HG03469 (cell line): ENCODE data around the gene HAPSTR1.
A peak's percentile ranks its signal among the peaks of the same experiment; 100 is the strongest.
"Not testable (repeated sequence)": the region's sequence is repeated elsewhere in the genome, so short reads cannot be mapped to it uniquely, and the experiment has no call there.

Source experiments
- ATAC-seq: cut with Tn5 transposase; IDR thresholded peaks from one replicate; pipeline ENCODE4 v1.9.1; 2021; ENCODE audit warnings: mild to moderate bottlenecking, moderate library complexity, moderate number of reproducible peaks; ENCODE audit not compliant: unreplicated experiment

HAPSTR1 gene

GRCh38 chr16:9090960-9091866 lies at the start of gene HAPSTR1:
HAPSTR1 (plus strand) TSS chr16:9091644; CDS start chr16:9092045, 401 bp downstream.
- peak; percentile 68 for ATAC-seq

GRCh38 chr16:9042533-9042932 lies 48.9 kb upstream of the HAPSTR1 start:
- ATAC-seq: no peak

GRCh38 chr16:9042964-9043680 lies 48.3 kb upstream of the HAPSTR1 start:
- no peak for ATAC-seq

- ATAC-seq: not testable (repeated sequence)
These were observed 45.9 kb upstream of the HAPSTR1 start for GRCh38 chr16:9045562-9045961.

GRCh38 chr16:9046667-9047055 lies 44.8 kb upstream of the HAPSTR1 start:
- ATAC-seq: no peak

- peak; percentile 65 for ATAC-seq
These were observed 43.6 kb upstream of the HAPSTR1 start for GRCh38 chr16:9047689-9048301.

- ATAC-seq: no peak
These were observed 43.1 kb upstream of the HAPSTR1 start for GRCh38 chr16:9048302-9048700.

GRCh38 chr16:9049241-9049640 lies 42.2 kb upstream of the HAPSTR1 start:
- ATAC-seq: no peak

- ATAC-seq: no peak
These were observed 41.2 kb upstream of the HAPSTR1 start for GRCh38 chr16:9050102-9050830.

GRCh38 chr16:9053006-9053601 lies 38.3 kb upstream of the HAPSTR1 start:
- ATAC-seq: no peak

GRCh38 chr16:9054460-9054859 lies 37.0 kb upstream of the HAPSTR1 start:
- ATAC-seq: no peak

GRCh38 chr16:9055115-9055514 lies 36.3 kb upstream of the HAPSTR1 start:
- ATAC-seq: no peak

- no peak for ATAC-seq
These were observed 35.8 kb upstream of the HAPSTR1 start for GRCh38 chr16:9055661-9056060.

GRCh38 chr16:9056061-9056460 lies 35.4 kb upstream of the HAPSTR1 start:
- no peak for ATAC-seq

- ATAC-seq: no peak
These were observed 33.2 kb upstream of the HAPSTR1 start for GRCh38 chr16:9058211-9058610.

- ATAC-seq: no peak
These were observed 31.2 kb upstream of the HAPSTR1 start for GRCh38 chr16:9060225-9060624.

- no peak for ATAC-seq
These were observed 30.1 kb upstream of the HAPSTR1 start for GRCh38 chr16:9061358-9061813.

GRCh38 chr16:9062301-9062700 lies 29.1 kb upstream of the HAPSTR1 start:
- ATAC-seq: no peak

GRCh38 chr16:9065077-9065476 lies 26.4 kb upstream of the HAPSTR1 start:
- no peak for ATAC-seq

- no peak for ATAC-seq
These were observed 22.6 kb upstream of the HAPSTR1 start for GRCh38 chr16:9068886-9069285.
